8988T (cell line): ENCODE results near the gene LRRC49.
"Not testable (repeated sequence)": the region's sequence is repeated elsewhere in the genome, so short reads cannot be mapped to it uniquely, and the experiment has no call there.

Experiments used
- DNase-seq: peaks from one replicate; pipeline ENCODE4 v3.0.0; 2011

LRRC49 gene

DNA sequence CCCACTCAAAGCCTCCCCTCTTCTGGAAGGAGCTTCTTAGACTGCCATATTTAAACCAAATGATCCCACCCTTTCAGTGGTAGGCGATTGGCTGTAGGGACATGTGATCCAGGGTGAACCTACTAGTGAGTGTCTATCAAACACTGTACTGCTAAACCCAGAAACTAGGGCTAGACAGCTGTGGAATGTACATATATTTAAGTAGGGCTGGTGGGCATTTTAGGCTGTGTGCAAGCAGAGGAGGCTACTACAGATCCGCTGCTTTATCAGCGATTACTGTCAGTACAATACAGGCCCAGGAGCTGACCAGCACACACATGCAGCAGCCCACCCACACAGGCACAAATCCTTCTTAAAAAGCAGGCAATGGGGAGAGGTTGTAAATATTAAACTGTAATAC is 23.3 kb upstream of the LRRC49 start:
- DNase-seq: no peak

DNA sequence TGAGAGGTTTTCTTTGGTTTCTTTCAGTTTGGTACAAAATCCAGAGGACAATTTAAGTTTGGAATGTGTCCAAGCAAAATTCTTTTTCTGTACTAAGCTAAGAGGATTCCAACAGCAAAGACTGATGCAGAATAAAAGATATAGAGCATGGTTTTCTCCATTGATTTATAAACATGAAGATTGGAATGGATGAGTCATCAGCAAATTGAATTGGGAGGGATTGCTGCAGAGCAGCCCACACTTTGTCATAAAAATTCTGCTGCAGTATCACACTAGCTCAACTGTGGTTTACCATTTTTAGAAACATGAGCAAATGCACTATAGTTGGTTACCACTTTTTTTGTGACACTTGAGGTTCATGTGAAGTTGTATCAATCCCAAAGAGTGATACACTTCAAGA is 22.6 kb upstream of the LRRC49 start:
- no peak for DNase-seq

DNA sequence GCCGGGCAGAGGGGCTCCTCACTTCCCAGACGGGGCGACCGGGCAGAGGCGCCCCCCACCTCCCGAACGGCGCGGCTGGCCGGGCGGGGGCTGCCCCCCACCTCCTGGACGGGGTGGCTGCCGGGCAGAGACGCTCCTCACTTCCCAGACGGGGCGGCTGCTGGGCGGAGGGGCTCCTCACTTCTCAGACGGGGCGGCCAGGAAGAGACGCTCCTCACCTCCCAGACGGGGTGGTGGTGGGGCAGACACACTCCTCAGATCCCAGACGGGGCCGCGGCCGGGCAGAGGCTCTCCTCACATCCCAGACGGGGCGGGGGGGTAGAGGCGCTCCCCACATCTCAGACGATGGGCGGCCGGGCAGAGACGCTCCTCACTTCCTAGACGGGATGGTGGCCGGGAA is 21.1 kb upstream of the LRRC49 start:
- not testable (repeated sequence) for DNase-seq

DNA sequence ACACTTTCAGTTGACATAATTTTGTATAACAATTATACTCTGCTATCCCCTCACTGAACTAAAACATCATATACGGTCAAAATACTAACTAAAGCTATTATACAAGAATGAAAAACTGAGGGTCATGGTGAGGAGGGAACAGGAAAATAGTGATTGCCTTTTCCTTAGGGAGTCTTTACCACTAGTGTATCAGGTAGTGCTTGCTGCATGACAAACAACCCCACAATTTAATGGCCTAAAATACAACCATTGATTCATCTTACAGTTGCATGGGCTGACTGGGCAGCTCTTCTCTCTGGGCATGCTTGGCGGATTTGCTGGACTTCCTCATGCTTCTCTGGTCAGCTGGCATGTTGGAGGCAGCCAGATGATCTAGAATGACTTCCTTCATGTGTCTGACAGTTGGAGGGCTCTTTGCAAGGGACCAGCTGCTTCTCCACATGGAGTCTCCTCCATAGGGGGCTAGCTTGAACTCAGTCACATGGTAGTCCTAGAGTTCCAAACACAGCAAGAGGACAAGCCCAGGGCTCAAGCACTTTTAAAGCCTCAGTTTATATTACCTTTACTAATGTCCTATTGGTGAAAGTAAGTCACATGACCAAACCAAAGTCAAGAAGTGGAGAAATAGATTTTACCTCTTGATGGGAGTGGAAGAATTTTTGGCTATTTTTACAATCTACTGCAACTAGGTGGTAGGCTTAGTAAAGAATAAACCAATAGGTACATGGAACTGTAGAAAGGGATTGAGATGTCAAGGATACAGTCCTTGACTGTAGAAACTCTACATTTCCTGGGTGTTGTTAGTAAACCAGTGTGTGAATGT is 19.2 kb upstream of the LRRC49 start:
- DNase-seq: no peak

DNA sequence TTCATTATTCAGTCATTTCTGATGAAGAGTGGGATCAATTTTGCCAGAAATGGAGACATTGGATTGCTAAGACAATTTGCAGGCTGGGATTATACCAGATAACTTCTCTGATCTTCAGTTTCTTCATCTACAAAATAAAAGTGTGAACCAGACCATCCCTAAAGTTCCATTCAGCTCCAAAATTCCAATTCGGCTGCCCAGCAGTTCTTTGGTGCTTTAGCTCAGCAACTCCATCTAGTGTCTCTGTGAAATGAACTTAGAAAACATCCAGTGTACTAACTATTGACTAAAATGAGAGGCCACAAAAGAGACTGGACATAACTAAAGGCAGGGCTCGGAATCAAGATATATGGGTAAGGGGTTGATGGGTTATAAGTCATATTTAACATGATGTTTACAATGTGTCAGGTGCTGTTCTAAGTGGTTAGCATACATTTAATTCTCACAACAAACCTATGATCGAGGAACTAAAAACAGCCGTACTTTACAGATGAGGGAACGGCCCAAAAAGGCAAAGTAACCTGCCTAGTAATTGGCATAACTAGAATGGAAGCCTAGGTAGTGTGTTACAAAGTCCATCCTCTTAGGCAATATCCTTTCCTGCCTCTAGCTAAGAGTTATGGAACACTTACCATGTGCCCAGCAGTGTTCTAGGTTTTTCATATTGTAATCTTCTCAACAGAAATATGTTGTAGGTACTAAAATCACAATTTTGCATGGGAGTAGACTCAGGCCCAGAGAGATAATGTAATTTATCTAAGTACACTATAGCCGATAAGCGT is 17.4 kb upstream of the LRRC49 start:
- no peak for DNase-seq

DNA sequence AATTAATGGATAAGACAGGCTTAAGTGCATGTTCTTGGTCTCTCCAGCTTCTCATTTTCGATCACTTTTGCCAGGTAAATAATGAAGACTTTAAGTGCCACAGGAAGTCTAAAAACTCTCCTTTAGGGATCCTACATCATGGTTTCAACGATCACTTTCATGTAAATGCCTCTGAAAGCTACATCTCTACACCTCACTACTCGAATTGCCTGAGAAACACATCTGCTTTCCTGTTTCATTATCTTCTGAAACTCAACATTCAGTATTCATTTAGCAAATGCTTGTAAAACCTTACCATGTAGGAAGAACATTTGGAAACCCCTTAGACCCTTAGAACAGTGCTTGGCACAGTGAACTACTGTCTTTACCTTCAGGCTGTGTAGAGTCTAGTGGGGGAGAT is 16.6 kb upstream of the LRRC49 start:
- DNase-seq: no peak

DNA sequence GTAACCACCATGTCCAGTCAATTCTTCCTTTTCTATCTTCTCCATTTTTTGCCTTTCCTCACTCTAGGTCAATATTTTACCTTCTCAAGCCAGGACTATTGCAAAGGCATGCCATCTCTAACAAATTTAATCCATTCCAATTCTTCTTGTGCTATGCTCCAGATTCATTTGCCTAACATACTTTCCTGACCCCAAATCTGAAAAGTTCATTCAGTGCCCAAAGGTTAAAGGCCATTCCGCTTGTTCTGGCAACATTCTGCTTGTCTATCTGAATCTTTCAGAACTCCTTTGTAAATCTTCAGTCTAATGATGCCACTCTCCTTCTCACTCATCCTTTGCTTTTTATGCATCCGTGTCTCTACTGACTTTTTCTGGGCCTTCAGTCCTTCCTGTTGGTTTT is 15.9 kb upstream of the LRRC49 start:
- no peak for DNase-seq

DNA sequence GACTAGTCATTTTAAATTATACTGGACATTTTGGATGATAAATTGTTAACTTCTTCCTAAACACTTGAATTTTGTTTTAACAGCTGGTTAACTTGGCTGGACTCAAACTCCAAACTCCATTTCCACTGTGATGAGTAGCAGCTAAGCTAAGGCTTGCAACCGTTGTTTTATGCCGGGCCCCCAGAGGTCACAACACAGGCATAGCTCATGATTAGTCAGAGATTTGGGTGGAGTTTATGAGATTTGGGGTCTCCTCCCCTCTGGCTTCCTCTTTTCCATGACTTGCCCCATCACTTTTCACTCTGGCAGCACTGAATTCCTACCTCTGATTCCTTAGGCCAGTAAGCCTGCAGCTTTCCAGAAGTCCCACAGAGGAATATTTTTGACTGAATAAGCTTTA is 13.2 kb upstream of the LRRC49 start:
- no peak for DNase-seq

DNA sequence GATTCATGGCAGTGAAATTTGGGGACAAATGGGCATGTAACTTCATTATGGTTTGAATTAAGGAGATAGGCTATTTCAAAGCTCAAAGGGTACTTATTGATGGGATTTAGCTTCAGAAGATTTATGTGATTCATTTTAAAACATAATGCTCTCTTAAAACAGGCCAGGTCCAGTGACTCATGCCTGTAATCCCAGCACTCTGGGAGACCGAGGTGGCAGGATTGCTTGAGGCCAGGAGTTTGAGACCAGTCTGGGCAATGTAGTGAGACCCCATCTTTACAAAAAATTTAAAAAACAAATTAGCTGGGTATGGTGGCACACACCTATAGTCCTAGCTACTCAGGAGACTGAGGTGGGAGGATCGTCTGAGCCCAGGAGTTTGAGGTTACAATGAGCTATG is 11.8 kb upstream of the LRRC49 start:
- no peak for DNase-seq

DNA sequence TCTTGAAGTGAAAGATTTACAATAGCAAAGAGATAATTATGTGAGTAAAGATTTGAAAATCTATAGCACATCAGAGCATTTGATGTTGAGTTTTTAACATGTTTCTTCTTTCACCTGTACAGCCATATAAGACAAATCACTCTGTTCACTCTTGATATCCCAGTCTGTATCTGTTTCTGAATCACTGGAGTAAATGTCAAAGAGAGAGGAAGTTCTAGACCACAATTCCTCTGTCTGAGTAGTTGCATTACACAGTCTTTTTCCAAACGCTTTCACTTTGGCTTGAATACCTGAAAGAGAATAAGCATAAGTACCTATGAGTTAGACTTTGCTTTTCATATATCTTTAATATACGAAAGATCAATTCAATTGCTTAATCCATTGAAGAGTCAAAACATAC is 10.3 kb upstream of the LRRC49 start:
- DNase-seq: no peak

DNA sequence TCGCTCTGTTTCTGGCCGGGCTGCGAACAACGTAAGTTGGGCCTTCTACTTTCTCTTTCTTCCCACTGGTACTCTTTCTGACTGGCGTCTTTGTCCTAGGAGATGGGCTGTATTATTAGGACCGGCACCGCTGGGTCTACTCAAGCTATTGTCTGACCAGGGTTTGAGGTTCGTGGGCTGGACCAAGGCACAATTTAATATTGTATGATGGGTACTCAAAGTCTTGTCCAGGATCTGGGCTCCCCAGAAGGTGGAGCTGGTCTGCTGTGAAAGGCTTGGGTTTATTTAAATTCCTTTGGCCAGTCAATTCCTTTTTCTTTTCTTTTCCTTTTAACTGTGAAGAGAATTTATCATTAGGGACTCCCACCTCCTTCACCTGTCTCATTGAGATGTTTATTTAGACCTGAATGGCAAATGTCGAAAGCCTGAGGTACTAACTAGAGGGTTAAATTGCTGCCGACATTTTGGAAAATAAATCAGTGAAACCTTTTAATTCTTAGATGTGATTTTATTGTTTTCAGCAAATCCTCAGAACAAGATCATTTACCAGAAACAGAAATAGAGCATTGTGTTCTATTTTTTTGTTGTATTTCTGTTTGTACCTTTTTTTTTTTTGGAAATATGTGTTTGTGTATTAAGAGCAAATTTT is 410 bp downstream of the LRRC49 start:
- no peak for DNase-seq

DNA sequence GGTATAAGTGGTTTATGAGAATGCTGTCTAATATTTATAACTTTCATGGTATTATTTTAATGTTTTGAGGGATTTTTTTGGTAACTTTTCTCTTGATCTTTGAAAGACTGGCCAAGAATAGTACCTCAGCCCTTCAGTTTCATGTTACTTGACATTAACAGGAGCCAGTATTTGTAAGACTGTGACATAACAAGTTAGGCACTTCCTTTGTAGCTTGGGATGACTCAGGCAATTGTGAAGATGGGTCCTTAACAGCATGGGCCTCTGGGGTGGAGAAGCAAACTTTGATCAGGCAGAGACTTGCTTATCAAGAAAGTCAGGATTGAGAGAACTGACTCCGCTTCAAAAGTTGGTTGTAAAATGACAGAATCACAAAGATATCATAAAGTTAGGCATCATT is 9.5 kb downstream of the LRRC49 start:
- no peak for DNase-seq

DNA sequence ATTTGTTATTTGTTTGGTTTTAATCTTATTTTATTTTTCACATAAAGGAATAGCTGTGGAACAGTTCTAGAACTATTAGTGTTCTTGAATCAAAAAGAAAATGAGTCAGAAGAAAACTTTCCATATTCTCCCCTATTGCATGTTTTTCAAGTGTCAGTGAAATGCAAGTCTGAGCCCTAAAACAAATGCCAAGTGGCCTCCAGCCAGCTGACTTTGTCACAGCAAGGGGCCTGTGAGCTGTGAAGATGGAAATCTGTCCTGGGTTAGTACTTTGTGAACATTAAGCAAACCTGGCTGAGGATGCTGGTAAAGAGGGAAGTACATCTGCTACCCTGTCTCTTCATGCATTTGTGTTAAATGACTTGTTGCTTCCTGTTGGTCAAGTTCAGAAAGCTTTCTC is 14.2 kb downstream of the LRRC49 start:
- DNase-seq: no peak

DNA sequence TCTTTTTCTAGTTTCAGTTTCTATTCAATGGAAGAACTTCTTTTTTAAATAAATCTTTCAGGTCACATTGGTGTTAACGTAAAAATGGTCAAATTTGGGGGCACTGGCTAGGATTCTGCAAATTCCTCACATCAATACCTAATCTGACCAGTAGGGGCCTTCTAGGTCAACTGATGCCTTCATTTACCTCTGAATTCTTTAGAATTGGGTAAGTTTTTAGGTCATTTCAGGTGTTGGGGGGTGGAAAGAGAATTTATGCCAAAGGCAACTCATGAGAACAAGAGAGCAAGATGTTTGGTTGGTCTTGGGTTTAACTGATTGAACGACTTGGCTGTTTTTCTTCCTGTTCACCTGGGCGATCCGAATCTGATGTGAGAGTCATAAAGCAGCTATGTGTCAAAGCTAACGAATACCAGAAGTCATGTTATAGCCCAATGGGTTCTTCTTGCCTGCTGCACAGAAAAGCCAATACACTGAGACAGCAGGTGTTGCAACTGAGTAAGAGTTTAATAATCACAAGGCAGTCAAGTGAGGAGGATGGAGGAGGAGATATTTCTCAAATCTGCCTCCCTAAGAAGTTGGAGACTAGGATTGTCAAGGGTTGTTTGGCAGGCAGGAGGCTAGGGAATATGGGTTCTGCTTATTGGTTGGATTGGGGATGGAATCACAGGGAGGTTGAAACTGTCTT is 15.3 kb downstream of the LRRC49 start:
- no peak for DNase-seq

DNA sequence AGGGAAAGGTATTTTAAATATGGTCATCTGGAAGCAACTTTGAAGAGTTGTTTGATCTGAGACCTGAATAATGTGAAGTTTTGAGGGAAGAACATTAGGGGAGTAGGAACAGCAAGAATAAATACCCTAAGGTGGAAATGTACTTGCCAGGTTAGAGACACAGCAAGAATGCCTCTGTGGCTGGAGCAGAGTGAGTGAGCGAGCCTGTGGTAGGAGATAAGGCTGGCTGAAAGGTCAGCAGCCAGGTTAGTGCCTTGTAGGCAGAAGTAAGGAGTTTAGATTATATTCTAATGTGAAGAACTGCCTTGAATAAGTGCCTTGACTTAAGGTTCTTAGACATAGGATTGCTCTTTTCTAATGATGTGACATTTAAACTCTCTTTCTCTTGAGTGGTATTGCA is 18.3 kb downstream of the LRRC49 start:
- DNase-seq: no peak

DNA sequence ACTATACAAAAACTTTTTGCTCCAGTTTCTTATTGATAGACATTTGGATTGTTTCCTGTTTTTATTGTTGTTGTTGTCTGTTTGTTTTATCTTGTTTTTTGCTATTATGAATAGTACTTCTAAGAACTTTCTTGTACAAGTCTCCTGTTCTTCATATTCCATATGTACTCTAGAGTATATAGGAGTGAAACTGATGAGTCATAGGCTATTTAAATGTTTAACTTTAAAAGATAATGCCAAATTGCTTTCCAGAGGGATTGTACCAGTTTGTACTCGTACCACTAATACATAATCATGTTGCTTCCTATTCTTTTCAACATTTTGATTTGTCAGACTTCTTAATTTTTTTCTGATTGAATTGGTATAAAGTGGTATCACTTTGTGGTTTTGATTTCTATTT is 19.6 kb downstream of the LRRC49 start:
- no peak for DNase-seq

DNA sequence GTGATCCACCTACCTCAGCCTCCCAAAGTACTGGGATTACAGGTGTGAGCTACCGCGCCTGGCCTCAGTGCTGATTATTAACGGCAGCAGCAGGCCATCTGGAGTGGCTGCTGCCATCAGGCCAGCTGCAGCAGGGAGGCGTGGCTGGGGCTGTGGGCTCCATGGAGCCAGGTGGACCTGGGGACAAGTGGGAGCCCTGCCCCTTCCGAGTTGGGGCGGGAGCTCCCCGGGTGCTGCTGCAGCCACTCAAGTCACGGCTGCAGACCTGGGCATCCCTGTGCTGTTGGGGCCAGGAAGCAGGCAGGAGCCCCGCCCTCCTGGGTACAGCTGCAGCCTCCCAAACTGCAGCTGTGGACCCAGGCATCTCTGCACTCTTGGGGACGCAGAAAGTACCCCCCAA is 23.9 kb downstream of the LRRC49 start:
- no peak for DNase-seq

DNA sequence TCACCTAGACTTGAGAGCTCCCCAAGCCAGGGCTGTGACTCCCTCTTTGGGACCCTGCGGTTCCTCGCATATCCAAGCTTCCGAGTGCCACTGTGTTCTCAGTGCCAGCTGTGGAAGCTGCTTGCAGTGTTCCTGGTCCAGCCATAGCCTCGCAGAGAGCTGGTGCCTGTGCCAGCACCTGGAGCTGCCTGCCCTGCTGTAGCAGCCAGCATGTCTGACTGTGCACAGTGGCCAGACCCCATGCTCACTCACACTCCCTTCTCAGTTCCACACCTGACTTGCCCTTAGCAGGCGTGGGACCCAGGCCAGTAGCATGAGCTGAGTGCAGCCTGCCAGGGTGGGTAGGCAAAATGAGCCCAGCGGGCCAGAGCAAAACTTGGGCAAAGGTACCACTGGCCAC is 25.3 kb downstream of the LRRC49 start:
- no peak for DNase-seq

DNA sequence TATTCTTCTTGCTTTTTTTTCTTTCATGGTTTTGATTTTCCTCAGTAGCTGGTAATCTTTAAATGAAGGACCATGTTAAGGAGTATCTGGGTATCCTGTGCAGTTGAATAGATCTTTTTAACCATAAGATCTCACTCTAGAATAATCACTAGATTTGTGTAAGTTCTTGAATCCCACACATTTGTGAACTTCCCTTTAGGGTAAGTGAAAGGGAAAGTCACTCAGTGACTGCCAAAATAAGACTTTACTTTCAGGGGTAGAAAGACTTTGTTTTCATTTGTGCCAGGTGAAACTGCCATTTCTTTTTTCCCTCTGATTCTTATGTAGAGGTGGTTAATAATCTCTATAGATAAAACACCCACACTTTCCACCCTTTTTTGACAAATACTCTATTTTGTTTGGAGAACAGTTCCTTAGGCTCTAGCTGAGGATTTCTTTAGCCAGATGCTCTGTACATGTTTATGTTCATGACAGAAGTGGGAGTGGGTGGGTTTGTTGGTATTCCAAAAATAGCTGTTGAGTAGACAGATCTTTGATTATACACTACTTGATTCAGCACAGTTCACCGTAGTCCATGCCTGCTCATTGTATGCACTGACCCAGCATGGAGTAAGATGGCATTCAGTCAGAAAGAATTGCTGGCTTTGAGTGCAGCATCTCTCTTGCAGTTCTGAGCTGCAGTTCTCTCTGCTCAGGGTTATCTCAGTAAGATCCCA is 28.5 kb downstream of the LRRC49 start:
- no peak for DNase-seq

DNA sequence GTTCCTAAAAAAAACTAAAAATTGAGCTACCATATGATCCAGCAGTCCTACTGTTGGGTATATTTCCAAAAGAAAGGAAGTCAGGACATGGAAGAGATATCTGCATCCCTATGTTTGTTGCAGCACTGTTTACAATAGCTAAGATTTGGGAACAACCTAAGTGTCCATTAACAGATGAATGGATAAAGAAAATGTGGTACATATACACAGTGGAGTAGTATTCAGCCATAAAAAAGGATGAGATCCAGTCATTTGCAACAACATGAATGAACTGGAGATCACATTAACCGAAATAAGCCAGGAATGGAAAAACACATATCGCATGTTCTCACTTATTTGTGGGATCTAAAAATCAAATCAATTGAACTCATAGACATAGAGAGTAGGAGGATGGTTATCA is 29.5 kb downstream of the LRRC49 start:
- no peak for DNase-seq

DNA sequence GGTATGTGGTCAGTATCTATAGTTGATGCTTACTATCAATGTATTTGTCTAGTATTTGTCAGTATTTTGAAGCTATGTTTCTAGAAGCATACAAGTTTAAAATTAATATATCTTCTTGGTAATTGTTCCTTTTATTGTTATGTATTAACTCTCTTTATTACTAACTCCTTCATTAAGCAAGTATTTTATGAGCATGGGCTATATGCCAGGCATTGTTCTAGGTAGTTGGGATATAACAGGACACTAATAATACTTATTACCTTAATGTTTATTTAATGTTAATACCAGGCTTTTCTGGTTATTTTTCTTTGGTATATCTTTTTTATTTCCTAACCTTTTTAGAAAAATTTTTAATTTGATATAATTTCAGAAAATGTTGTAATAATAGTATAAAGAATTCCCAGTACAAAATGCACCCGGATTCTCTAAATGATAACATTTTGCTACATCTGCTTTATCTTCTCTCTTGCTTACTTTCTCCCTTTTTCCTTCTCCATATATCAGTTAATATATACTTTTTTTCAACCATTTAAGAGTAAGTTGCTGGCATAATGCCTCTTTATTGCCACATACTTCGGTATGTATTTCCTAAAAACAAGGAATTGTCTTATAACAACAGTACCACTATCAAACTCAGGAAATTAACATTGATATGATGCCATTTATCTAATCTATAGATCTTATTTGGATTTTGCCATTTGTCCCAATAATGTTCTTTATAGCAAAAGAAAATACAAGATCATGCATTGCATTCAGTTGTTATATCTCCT is 30.9 kb downstream of the LRRC49 start:
- no peak for DNase-seq

DNA sequence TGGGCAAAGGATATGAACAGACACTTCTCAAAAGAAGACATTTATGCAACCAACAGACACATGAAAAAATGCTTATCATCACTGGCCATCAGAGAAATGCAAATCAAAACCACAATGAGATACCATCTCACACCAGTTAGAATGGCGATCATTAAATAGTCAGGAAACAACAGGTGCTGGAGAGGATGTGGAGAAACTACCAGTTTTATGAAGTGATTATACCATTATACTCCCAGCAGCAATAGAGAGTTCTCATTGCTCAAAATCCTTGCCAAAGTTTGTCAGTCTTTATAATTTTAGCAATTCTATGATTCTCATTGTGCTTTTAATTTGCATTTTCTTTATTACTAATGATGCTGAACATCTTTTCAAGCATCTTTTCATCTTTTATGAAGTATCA is 34.3 kb downstream of the LRRC49 start:
- DNase-seq: not testable (repeated sequence)
